OCI-LY3 (cell line): ENCODE measurements around the gene RGS14.

Experiments
- CTCF ChIP-seq: fragments of 200-600, 300-600 bp; sonication (generic); IDR thresholded peaks from 2 replicates; pipeline ENCODE4 v1.5.1; 2014; ENCODE audit warnings: antibody characterized with exemption, low read length, low read depth
- EZH2phosphoT487 ChIP-seq: fragments of 200-600 bp; shearing (Covaris generic); IDR thresholded peaks from 2 replicates; pipeline ENCODE4 v1.6.1; 2018; ENCODE audit warnings: antibody characterized with exemption, mixed run types, low read depth

DNA sequence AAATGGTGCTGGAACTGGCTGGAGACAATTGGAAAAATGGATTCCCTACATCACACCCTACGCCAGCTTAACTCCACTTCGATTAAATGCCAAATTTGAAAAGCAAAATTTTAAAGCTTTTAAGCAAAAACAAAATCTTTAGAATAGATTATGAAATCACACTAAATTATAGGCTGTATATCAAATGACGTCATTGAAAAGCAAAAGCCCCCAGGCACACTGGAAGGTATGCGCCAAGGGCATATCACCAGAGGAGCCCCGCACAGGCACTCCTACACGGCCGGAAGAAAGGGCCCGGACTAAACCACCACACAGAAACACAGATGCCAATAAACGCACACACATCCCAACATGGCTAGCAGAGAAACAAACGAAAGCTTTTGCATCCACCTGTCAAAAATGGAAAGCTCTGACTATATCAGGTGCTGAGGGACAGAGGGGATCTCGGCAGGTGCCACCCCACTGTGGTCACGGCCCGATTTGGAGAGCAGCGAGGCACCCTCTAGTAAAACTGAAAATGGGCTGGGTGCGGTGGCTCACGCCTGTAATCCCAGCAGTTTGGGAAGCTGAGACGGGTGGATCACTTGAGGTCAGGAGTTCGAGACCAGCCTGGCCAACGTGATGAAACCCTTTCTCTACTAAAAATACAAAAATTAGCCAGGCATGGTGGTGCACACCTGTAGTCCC, 29.0 kb upstream of the RGS14 start:
- TF ChIP-seq CTCF (no peak), EZH2phosphoT487 (no peak)
